Mucosa of stomach (tissue), 1 donor: ENCODE results near the gene DOLK.

Experiments used
- H3K27me3 ChIP-seq: one replicate; pipeline ENCODE4 v1.7.0; 2013; ENCODE audit warnings: mild to moderate bottlenecking, low read length; ENCODE audit not compliant: control insufficient read depth, insufficient read depth
- H3K36me3 ChIP-seq: one replicate; pipeline ENCODE4 v1.7.0; 2013; ENCODE audit warnings: low read length; ENCODE audit not compliant: control insufficient read depth, insufficient read depth
- H3K4me1 ChIP-seq: one replicate; pipeline ENCODE4 v1.7.0; 2013; ENCODE audit warnings: mild to moderate bottlenecking, low read length; ENCODE audit not compliant: control insufficient read depth, insufficient read depth
- H3K4me3 ChIP-seq: one replicate; pipeline ENCODE4 v1.7.0; 2013; ENCODE audit warnings: low read length
- H3K9ac ChIP-seq: one replicate; pipeline ENCODE4 v1.7.0; 2013; ENCODE audit warnings: mild to moderate bottlenecking, low read length, moderate library complexity
- H3K9me3 ChIP-seq: one replicate; pipeline ENCODE4 v1.7.0; 2013; ENCODE audit warnings: mild to moderate bottlenecking, low read length, moderate library complexity; ENCODE audit not compliant: control insufficient read depth
- donor health status: Pancreatic carcinoma.

The DOLK gene

GRCh38 chr9:128927731-128928411 lies 19.5 kb downstream of the DOLK start:
- Histone ChIP-seq H3K27me3 (no peaks in the 10 kb centered on the region), H3K4me3 (no peak overlapping the region), H3K9me3 (no peaks in the 10 kb centered on the region), H3K9ac (no peak overlapping the region), H3K36me3 (no peaks in the 10 kb centered on the region), H3K4me1 (peaks cover 7% of the 10 kb centered on the region)

- Histone ChIP-seq H3K36me3 (no peaks in the 10 kb centered on the region), H3K4me1 (peaks cover 29% of the 10 kb centered on the region), H3K9me3 (no peaks in the 10 kb centered on the region), H3K27me3 (no peaks in the 10 kb centered on the region), H3K9ac (no peak overlapping the region), H3K4me3 (no peak overlapping the region)
These were observed 23.9 kb downstream of the DOLK start for GRCh38 chr9:128923493-128923883.

- Histone ChIP-seq H3K9me3 (no peaks in the 10 kb centered on the region), H3K27me3 (no peaks in the 10 kb centered on the region), H3K4me1 (peaks cover 29% of the 10 kb centered on the region), H3K9ac (peak overlapping the region; percentile 49), H3K4me3 (peak overlapping the region; percentile 14), H3K36me3 (no peaks in the 10 kb centered on the region)
These were observed 25.3 kb downstream of the DOLK start for GRCh38 chr9:128921881-128922763.

GRCh38 chr9:128920381-128921058 lies 26.9 kb downstream of the DOLK start, which contains the start of gene PHYHD1:
PHYHD1 (plus strand) TSS chr9:128920982; CDS start chr9:128922324, 1,342 bp downstream.
- Histone ChIP-seq H3K4me3 (peak within 1 kb of the TSS; percentile 14), H3K27me3 (no peaks in the 10 kb centered on the region), H3K36me3 (no peaks in the 10 kb centered on the region), H3K9me3 (no peaks in the 10 kb centered on the region), H3K4me1 (peaks cover 40% of the 10 kb centered on the region), H3K9ac (peak within 1 kb of the TSS; percentile 49)

- Histone ChIP-seq H3K27me3 (no peaks in the 10 kb centered on the region), H3K4me3 (no peak overlapping the region), H3K36me3 (no peaks in the 10 kb centered on the region), H3K9me3 (no peaks in the 10 kb centered on the region), H3K9ac (no peak overlapping the region), H3K4me1 (peaks cover 40% of the 10 kb centered on the region)
These were observed 27.9 kb downstream of the DOLK start for GRCh38 chr9:128919402-128920089.

GRCh38 chr9:128918921-128919320 lies 28.5 kb downstream of the DOLK start:
- H3K4me1 ChIP-seq, result peaks cover 40% of the 10 kb centered on the region
- H3K9ac ChIP-seq, result no peak overlapping the region
- no peaks in the 10 kb centered on the region for H3K9me3 ChIP-seq
- H3K27me3 ChIP-seq, result no peaks in the 10 kb centered on the region
- H3K36me3 ChIP-seq, result no peaks in the 10 kb centered on the region
- H3K4me3 ChIP-seq, result no peak overlapping the region

- Histone ChIP-seq H3K4me1 (peaks cover 52% of the 10 kb centered on the region), H3K27me3 (no peaks in the 10 kb centered on the region), H3K4me3 (no peak overlapping the region), H3K9ac (no peak overlapping the region), H3K9me3 (no peaks in the 10 kb centered on the region), H3K36me3 (no peaks in the 10 kb centered on the region)
These were observed 30.1 kb downstream of the DOLK start for GRCh38 chr9:128917151-128917849.

- H3K9ac ChIP-seq, result no peak overlapping the region
- no peaks in the 10 kb centered on the region for H3K36me3 ChIP-seq
- no peak overlapping the region for H3K4me3 ChIP-seq
- no peaks in the 10 kb centered on the region for H3K27me3 ChIP-seq
- H3K4me1 ChIP-seq, result peaks cover 52% of the 10 kb centered on the region
- H3K9me3 ChIP-seq, result no peaks in the 10 kb centered on the region
These were observed 30.7 kb downstream of the DOLK start for GRCh38 chr9:128916745-128917144.

- no peaks in the 10 kb centered on the region for H3K9me3 ChIP-seq
- H3K36me3 ChIP-seq, result no peaks in the 10 kb centered on the region
- no peak overlapping the region for H3K9ac ChIP-seq
- peaks cover 54% of the 10 kb centered on the region for H3K4me1 ChIP-seq
- no peaks in the 10 kb centered on the region for H3K27me3 ChIP-seq
- no peak overlapping the region for H3K4me3 ChIP-seq
These were observed 31.2 kb downstream of the DOLK start for GRCh38 chr9:128916204-128916603.

- H3K36me3 ChIP-seq, result peaks cover 9% of the 10 kb centered on the region
- no peak overlapping the region for H3K4me3 ChIP-seq
- H3K4me1 ChIP-seq, result peaks cover 51% of the 10 kb centered on the region
- H3K9ac ChIP-seq, result no peak overlapping the region
- H3K9me3 ChIP-seq, result no peaks in the 10 kb centered on the region
- no peaks in the 10 kb centered on the region for H3K27me3 ChIP-seq
These were observed 33.2 kb downstream of the DOLK start for GRCh38 chr9:128913995-128914772.
